Measurements from ENCODE around the gene HIF1AN.

Gene HIF1AN

GRCh38 chr10:100522107-100522801 lies 13.5 kb upstream of the HIF1AN start:
- no peak for DNase-seq

DNA sequence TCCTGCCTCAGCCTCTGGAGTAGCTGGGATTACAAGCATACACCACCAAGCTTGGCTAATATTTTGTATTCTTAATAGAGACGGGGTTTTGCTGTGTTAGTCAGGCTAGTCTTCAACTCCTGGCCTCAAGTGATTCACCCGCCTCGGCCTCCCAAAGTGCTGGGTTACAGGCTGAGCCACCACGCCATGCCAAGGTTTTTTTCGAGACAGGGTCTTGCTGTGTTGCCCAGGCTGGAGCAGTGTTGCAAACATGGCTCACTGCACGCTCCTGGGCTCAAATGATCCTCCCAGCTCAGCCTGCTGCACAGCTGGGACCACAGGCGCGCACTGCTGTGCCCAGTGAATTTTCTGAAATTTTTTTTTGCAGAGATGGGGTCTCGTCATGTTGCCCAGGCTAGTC lies 12.8 kb upstream of the HIF1AN start:
- DNase-seq, result no peak

GRCh38 chr10:100524206-100524605 lies 11.5 kb upstream of the HIF1AN start:
- DNase-seq, result no peak

DNA sequence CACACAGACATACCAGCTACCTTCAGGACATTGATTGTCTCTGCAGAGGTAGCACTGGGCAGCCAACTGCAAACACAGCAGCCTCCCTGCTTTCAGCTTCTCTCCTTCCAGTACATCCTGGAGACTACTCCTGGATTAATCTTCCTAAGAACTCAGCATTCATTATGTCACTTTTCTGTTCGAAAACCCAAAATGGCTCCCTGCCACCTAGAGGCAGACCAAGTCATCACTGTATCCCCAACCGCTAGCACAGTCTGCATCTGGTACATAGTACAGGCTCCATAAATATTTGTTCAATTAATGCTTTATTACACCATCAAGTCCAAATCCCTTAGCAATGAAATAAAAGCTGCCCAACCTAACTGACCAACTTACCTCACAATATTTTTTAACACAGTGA lies 11.1 kb upstream of the HIF1AN start:
- no peak for DNase-seq

DNA sequence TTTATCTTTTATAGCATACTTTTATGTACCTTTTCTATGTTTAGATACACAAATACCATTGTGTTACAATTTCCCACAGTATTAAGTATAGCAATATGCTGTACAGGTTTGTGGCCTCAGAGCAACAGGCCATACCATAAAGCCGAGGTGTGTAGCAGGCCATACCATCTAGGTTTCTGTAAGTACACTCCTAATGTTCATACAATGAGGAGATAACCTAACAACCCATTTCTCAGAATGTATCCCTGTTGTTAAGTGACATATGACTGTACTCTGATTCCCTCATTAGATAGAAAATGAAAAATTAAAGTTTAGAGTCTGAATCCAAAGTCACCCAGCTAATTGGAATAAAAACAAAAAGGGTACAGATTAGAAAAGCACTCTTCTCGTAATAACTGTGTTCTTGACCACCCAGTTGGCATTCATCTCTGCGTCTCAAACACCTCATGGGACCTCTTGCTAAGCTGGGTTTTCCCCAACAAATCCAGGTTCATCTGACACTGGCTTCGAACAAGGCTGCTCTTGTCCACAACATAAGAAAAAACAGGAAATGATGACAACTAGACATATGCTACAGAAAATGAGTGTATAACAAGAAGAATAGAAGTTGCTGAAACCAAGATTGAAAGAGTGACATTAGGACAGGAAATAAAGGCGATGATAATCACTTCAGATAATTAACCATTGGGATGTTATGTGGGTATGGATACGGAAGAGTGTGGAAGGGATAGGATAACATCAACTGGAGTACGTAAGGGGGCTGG lies 7.4 kb upstream of the HIF1AN start:
- DNase-seq, result no peak

DNA sequence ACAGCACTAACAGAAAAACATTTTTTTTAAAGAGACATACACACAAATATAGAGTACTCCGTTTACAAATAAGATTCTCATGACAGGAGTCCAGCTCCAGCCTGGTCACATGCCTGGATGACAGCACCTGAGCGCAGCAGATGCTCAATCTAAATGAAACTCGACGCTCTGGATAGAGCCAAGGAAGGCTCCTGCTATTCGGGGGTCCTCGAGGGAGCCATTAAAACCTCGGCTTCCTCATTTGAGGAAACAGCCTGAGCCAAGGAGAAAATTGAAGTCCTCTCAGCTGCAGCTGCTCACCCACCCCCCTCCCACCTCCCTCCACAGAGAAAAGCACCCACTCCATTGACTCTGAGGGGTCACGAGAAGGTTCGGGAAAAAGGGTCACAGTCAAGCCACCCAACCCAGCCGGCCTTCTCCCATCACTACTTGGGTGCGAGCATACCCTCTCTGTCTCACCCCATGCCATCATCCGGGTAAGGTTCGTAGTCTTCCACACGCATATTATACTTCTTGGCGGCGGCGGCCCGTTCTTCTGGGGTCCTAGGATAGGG lies 6.7 kb upstream of the HIF1AN start:
- DNase-seq, result no peak

- DNase-seq, result peak; percentile 7 to 78
Measured at GRCh38 chr10:100529475-100530298, 6.1 kb upstream of the HIF1AN start, which contains the start of gene NDUFB8. Gene NDUFB8, minus strand, starts transcription at chr10:100529871. Its CDS starts 20 bp downstream, at chr10:100529851.

DNA sequence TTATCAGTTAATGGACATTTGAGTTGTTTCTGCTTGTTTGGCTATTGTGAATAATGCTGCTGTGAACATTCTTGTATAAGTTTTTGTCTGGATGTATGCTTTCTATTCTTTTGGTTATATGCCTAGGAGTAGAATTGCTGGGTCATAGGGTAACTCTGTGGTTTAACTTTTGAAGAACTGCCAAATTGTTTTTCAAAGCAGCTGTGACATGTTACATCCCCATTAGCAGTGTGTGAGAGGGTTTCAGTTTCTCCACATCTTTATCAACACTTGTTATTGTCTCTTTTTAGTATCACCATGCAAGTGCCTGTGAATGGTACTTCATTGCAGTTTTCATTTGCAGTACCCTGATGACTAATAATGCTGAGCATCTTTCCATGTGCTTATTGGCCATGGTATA lies 4.0 kb upstream of the HIF1AN start:
- DNase-seq, result no peak

DNA sequence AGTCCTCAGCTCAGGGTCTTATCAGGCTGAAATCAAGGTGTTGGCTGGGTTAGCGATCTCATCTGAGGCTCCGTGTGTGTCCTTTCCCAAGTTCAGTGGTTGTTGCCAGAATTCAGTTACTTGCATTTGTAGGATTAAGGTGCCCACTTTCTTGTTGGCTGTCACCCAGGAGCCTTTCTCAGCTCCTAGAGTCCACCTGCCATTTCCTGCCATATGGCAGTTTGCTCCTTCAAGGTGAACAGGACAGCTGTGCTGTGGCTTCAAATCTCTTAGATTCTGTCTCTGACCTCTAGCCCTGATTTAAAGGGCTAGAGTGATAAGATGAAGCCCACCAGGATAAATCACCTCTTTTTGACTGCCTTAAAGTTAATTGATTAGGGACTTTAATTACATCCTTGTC lies 1.0 kb upstream of the HIF1AN start:
- DNase-seq, result no peak

DNA sequence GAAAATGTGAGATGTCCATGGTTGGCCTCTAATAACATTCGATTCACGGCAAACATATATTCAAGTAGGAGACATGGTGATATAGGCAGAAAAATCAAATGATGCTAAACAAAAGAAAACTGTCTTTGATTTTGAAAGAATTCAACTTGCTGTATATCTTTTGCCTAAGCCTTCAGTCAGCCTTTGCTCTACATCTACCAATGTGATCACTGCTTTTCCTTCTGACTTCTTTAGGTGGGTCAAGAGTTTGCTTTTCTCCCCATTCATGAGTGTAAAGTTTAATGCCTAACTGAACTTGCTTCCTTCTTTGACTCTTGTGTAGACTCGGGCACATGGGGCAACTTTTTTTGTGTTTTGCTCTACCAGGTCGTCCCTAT lies 417 bp upstream of the HIF1AN start:
- DNase-seq, result no peak

GRCh38 chr10:100537475-100537874 lies 1.7 kb downstream of the HIF1AN start:
- no peak for DNase-seq

- no peak for DNase-seq
Measured at GRCh38 chr10:100544950-100545349, 9.2 kb downstream of the HIF1AN start.

GRCh38 chr10:100551196-100551595 lies 15.5 kb downstream of the HIF1AN start:
- no peak for DNase-seq

DNA sequence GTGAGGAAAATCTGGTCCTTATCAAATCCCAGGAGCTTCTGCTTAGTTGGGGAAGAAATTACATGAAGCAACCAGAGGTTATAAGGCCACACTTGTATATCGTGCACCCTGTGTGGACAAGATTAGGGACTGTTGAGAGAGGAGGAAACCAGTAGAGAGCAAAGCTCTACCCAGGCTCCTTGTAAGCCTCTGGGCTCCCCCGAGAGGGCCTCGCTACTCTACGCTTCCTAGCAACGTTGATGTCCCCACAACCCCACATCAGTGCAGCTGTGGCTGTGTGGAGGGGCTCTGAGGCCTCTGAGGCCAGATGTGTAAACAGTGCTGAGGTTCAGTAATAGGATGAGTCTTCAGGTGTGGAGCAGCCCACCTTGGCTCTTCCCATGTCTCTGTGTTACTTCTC lies 16.0 kb downstream of the HIF1AN start:
- no peak for DNase-seq

DNA sequence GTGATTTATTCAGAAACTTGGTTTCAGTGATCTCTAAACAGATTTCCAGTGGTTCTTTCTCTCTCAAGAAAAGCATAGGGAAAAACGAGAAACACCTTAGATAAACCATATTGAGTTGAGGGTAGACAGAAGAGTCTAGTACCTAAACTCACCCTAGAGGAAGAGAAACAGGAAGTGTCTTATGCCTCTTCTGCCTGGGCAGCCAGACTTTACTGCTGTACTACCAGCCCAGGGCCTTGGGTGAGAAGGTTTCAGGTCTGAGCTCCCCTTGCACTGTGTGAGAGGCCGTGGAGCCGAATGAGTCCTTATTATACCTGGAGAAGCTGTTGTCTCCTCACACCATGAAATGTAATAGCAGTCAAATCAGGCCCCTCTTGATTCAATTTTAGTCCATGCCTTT lies 18.2 kb downstream of the HIF1AN start:
- no peak for DNase-seq

- no peak for DNase-seq
Measured at GRCh38 chr10:100554902-100555301, 19.2 kb downstream of the HIF1AN start.

DNA sequence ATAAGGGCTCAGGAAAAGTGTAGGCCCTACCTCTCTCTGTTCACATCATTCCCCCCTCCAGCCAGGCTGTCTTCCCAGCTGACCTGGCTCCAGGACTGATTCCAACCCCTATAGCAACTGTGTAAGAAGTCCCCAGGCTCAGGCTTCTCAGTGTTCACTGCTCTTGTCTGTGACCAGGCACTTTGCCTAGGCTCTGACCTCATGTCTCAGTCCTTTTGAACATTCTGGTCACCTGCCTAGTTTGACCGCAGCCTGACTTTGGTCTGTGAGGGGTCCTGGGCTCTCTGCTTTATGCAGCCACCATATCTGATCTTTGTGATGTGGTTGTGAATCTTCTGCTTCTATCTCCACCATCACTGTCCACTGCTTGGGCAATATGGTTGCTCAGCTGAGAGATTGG lies 24.5 kb downstream of the HIF1AN start:
- DNase-seq, result no peak

DNA sequence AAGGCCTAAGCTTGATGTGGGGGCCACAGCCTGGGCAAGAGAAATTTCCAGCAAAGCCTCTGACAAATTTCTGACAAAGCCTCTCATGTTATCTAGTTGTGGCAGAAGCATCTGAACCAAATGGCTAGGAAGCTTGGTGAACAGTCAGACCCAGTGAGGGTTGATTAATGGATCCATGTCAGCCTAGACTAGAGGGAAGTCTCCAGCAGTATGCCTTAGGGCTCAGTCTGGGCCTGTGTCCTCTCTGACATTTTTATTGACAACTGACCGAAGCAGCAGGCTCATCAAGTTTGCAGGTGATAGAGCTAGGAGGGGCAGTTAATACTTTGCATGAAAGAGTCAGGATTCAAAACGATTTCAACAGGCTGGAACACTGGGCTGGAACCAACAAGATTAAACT lies 25.3 kb downstream of the HIF1AN start:
- DNase-seq, result no peak

- no peak for DNase-seq
Measured at GRCh38 chr10:100562008-100562672, 26.4 kb downstream of the HIF1AN start.

GRCh38 chr10:100565206-100565985 lies 29.7 kb downstream of the HIF1AN start:
- no peak for DNase-seq

DNA sequence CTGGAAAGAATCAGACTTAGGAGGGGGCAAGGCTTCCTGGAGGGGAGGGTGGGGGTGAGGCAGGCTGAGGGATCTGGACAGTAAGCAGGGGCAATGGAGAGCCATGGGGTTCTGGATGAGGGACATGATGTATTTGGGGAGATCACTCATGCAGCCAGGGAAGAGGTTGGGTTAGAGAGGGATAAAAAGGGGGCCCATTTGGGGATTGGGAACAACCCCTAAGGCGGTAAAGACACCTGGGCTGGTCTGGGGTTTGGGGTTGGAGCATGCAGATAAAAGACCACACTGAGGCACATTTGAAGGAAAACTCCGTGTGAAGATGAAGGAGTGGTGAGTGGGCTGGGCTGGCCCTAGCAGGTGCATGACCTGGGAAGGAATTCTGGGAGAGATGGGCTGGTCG lies 30.8 kb downstream of the HIF1AN start:
- DNase-seq, result no peak

GRCh38 chr10:100567249-100567648 lies 31.5 kb downstream of the HIF1AN start:
- no peak for DNase-seq

All from cerebellar nuclear complex (tissue), 1 donor.